ENCODE measurements around the gene TBC1D22A. TPM values are rescaled to one million over a fixed set of nuclear protein-coding genes. Genes with fewer than 3 reads are reported as not detected.

The TBC1D22A gene
- total and polyA plus RNA-seq, 9 of the 15 experiments (the other 6 are each of a cell fraction or from before 2014, with no cell fraction given) = 0.20 to 11.5 (median 5.2) TPM

GRCh38 chr22:47010211-47010610, 247.8 kb downstream of the TBC1D22A start (continued):
- TF ChIP-seq ZFP91 (CRISPR knock-in tag; IDR thresholded peaks at IDR 0.05) (no peak), RUNX1 (IDR thresholded peaks at IDR 0.05; ENCODE audit: low read depth) (no peak), TFAP4 (CRISPR knock-in tag; IDR thresholded peaks at IDR 0.05; ENCODE audit: borderline replicate concordance) (no peak), ZNF140 (CRISPR knock-in tag; IDR thresholded peaks at IDR 0.05) (no peak), SMARCC2 (IDR thresholded peaks at IDR 0.05; ENCODE audit: low read depth) (no peak)

GRCh38 chr22:47011131-47011858, 248.8 kb downstream of the TBC1D22A start:
- intact Hi-C loops (cut with micrococcal nuclease) = no loop called here
- FAIRE-seq (no peak), DNase-seq (ENCODE audit: extremely low read depth in 1 of 4, low spot score in 3 of 4) (no peak), ATAC-seq (no peak)
- CTCF ChIA-PET (ENCODE audit: low intra/inter-chr PET ratio) = no interaction called here
- Histone ChIP-seq H4K20me1 (replicated peaks; ENCODE audit: control insufficient read depth, insufficient read depth, low read length) (no peaks in the 10 kb centered on the region), H3K4me1 (replicated peaks in 1 of 2; ENCODE audit: control insufficient read depth in 2 of 2, insufficient read depth in 2 of 2, low read length in 2 of 2) (peaks cover 0 to 2% of the 10 kb centered on the region in 2 experiments; a peak in 1 of 5 replicates), H3K36me3 (ENCODE audit: control insufficient read depth, insufficient read depth, low read length) (peaks cover 4% of the 10 kb centered on the region; the same call in 2 of the 3 replicates), H3K4me2 (ENCODE audit: insufficient read depth, low read length) (no peak overlapping the region), H3K4me3 (no peak overlapping the region), H2AFZ (ENCODE audit: low read depth, low read length) (no peak overlapping the region), H3K27ac (ENCODE audit: extremely low read depth, low read depth, low read length) (no peak overlapping the region), H3K27me3 (ENCODE audit: control insufficient read depth in 2 of 2, insufficient read depth in 2 of 2, low read length in 2 of 2) (no peaks in the 10 kb centered on the region), H3K79me2 (ENCODE audit: control insufficient read depth, insufficient read depth, low read length) (no peaks in the 10 kb centered on the region), H3K9me3 (replicated peaks; ENCODE audit: control insufficient read depth, insufficient read depth, low read depth, low read length) (no peaks in the 10 kb centered on the region), H3K9ac (ENCODE audit: insufficient read depth in 1 of 2, low read depth in 2 of 2, low read length in 2 of 2) (no peak overlapping the region), H3K9me1 (ENCODE audit: control insufficient read depth, insufficient read depth, low read length) (no peaks in the 10 kb centered on the region)
- POLR2A ChIA-PET = interaction anchor here (0.5 kb wide), 1 partner anchor 54 kb away, joined by 3 read pairs; no protein-coding TSS in a partner anchor
- TF ChIP-seq ID3 (CRISPR knock-in tag; IDR thresholded peaks at IDR 0.05) (no peak), ID3 (tag; IDR thresholded peaks at IDR 0.05) (no peak), ZBTB17 (CRISPR knock-in tag; IDR thresholded peaks at IDR 0.05) (no peak), SNIP1 (IDR thresholded peaks at IDR 0.05; ENCODE audit: low read depth) (no peak), MAFG (tag; conservative IDR thresholded peaks at IDR 0.05) (no peak), ZNF77 (CRISPR knock-in tag; IDR thresholded peaks at IDR 0.05) (no peak), MEF2D (tag; conservative IDR thresholded peaks at IDR 0.05; ENCODE audit: low read depth) (no peak), ATF3 (IDR thresholded peaks at IDR 0.05) (no peak), ATF3 (CRISPR knock-in tag; conservative IDR thresholded peaks at IDR 0.05) (no peak)
- 49% methylated on average over 10 of the region's 12 CpGs for WGBS (ENCODE audit: insufficient coverage, low coverage, missing lambda C conversion rate)
- in situ Hi-C loops (cut with MboI) = no loop called here
- BruUV-seq (replicated peaks) = no TSS peak

All from K562 (cell line).